PC-9 (cell line): ENCODE results near the gene KCNS1. TPM values are rescaled to one million over a fixed set of nuclear protein-coding genes. Genes with fewer than 3 reads are reported as not detected.
A peak's percentile ranks its signal among the peaks of the same experiment; 100 is the strongest.

Experiments used
- BruUV-seq: library from RNA; stranded (reverse); fragments of 400-500 nt; replicated peaks from 2 replicates; lab custom pipeline; 2021; lab: Mats Ljungman, UMichigan
- CTCF ChIA-PET: fragments of 300-600 bp; sonication (Branson Sonifier 250); formaldehyde crosslinking; loops from one replicate; lab custom pipeline; 2022; ENCODE audit warnings: antibody characterized with exemption; lab: Charles Lee
- POLR2A ChIA-PET: fragments of 300-600 bp; sonication (Branson Sonifier 250); formaldehyde crosslinking; loops from one replicate; lab custom pipeline; 2022; ENCODE audit warnings: antibody characterized with exemption; ENCODE audit not compliant: unreplicated experiment; lab: Charles Lee
- DNase-seq, 2 experiments: peaks; one replicate each; pipeline versions ENCODE4 v3.0.0 to v3.0.0-alpha.2; 2015 to 2022; ENCODE audit warnings: mixed read lengths in 1 of 2
- H2AFZ ChIP-seq: fragments of 200-600 bp; sonication (generic); 2 replicates; pipeline ENCODE4 v1.8.1; 2017; ENCODE audit warnings: antibody characterized with exemption
- H3F3A ChIP-seq: fragments of 200-600 bp; sonication (generic); 2 replicates; pipeline ENCODE4 v1.8.1; 2017; ENCODE audit warnings: antibody characterized with exemption, mild to moderate bottlenecking, low read depth; ENCODE audit not compliant: insufficient read depth
- H3K27ac ChIP-seq: fragments of 200-600 bp; sonication (generic); 2 replicates; pipeline ENCODE4 v1.6.1; 2016; ENCODE audit warnings: mixed run types
- H3K27me3 ChIP-seq: fragments of 200-600 bp; sonication (generic); 2 replicates; pipeline ENCODE4 v1.6.1; 2016; ENCODE audit warnings: low read depth, mixed run types; ENCODE audit not compliant: insufficient read depth
- H3K36me3 ChIP-seq: fragments of 200-600 bp; sonication (generic); 2 replicates; pipeline ENCODE4 v1.6.1; 2016; ENCODE audit warnings: low read depth, mixed run types
- H3K4me1 ChIP-seq: fragments of 200-600 bp; sonication (generic); replicated peaks from 2 replicates; pipeline ENCODE4 v1.6.1; 2016; ENCODE audit warnings: mixed run types; ENCODE audit not compliant: insufficient read depth
- H3K4me2 ChIP-seq: fragments of 200-600 bp; sonication (generic); 2 replicates; pipeline ENCODE4 v1.6.1; 2017; ENCODE audit warnings: mixed run types
- H3K4me3 ChIP-seq: fragments of 200-600 bp; sonication (generic); 2 replicates; pipeline ENCODE4 v1.6.1; 2016; ENCODE audit warnings: mixed run types
- H3K79me2 ChIP-seq: fragments of 200-600 bp; sonication (generic); 2 replicates; pipeline ENCODE4 v1.6.1; 2017; ENCODE audit warnings: low read depth, mixed run types
- H3K9me2 ChIP-seq: fragments of 200-600 bp; sonication (generic); 2 replicates; pipeline ENCODE4 v1.8.1; 2017; ENCODE audit warnings: mild to moderate bottlenecking; ENCODE audit not compliant: insufficient read depth
- H3K9me3 ChIP-seq: fragments of 200-600 bp; sonication (generic); 2 replicates; pipeline ENCODE4 v1.8.1; 2016; ENCODE audit warnings: low read depth; ENCODE audit not compliant: insufficient read depth
- H4K20me1 ChIP-seq: fragments of 200-600 bp; sonication (generic); 2 replicates; pipeline ENCODE4 v1.8.1; 2017; ENCODE audit not compliant: insufficient read depth
- EZH2 ChIP-seq: fragments of 200-600 bp; sonication (generic); IDR thresholded peaks from 2 replicates; pipeline ENCODE4 v1.8.0; 2017; ENCODE audit warnings: antibody characterized with exemption, low read depth
- intact Hi-C: fragments of 100-400 bp; cut with micrococcal nuclease; formaldehyde crosslinking; loops from one replicate; pipeline ENCODE4 v1.10.0; 2022; ENCODE audit not compliant: unreplicated experiment
- total RNA-seq: library from RNA; stranded (reverse); gene quantifications from 2 replicates; pipeline ENCODE4 v1.2.3, GENCODE V29; 2021
- TF ChIP-seq, protein P1 (sequence below): fragments of 200-600 bp; sonication (generic); conservative IDR thresholded peaks from 2 replicates; pipeline ENCODE4 v1.6.1; 2017; ENCODE audit warnings: mixed run types, antibody characterized with exemption, mild to moderate bottlenecking, moderate library complexity

KCNS1 gene
- total RNA-seq, 1 experiment from 2014 or later: 0.15 TPM

GRCh38 chr20:45088247-45088646 is 12.7 kb downstream of the KCNS1 start:
- H2AFZ ChIP-seq: no peak overlapping the region
- H3K9me2 ChIP-seq: no peaks in the 10 kb centered on the region
- peaks cover 14% of the 10 kb centered on the region for H3K4me1 ChIP-seq
- POLR2A ChIA-PET: no interaction called here
- BruUV-seq: no TSS peak
- TF ChIP-seq, protein P1, sequence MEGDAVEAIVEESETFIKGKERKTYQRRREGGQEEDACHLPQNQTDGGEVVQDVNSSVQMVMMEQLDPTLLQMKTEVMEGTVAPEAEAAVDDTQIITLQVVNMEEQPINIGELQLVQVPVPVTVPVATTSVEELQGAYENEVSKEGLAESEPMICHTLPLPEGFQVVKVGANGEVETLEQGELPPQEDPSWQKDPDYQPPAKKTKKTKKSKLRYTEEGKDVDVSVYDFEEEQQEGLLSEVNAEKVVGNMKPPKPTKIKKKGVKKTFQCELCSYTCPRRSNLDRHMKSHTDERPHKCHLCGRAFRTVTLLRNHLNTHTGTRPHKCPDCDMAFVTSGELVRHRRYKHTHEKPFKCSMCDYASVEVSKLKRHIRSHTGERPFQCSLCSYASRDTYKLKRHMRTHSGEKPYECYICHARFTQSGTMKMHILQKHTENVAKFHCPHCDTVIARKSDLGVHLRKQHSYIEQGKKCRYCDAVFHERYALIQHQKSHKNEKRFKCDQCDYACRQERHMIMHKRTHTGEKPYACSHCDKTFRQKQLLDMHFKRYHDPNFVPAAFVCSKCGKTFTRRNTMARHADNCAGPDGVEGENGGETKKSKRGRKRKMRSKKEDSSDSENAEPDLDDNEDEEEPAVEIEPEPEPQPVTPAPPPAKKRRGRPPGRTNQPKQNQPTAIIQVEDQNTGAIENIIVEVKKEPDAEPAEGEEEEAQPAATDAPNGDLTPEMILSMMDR: no peak
- TF ChIP-seq EZH2: no peak
- CTCF ChIA-PET: no interaction called here
- H4K20me1 ChIP-seq: no peaks in the 10 kb centered on the region
- H3K4me3 ChIP-seq: no peak overlapping the region
- no peaks in the 10 kb centered on the region; the same call in none of the 2 replicates for H3F3A ChIP-seq
- no peaks in the 10 kb centered on the region for H3K36me3 ChIP-seq
- H3K27ac ChIP-seq: peak overlapping the region; percentile 41
- H3K27me3 ChIP-seq: no peaks in the 10 kb centered on the region
- peak overlapping the region; percentile 23 for H3K4me2 ChIP-seq
- no peaks in the 10 kb centered on the region for H3K79me2 ChIP-seq
- DNase-seq: peak in 1 of 2 experiments; percentile 78
- intact Hi-C loops: no loop called here
- H3K9me3 ChIP-seq: no peaks in the 10 kb centered on the region

GRCh38 chr20:45087814-45088213 is 13.1 kb downstream of the KCNS1 start:
- Histone ChIP-seq H3K36me3 (no peaks in the 10 kb centered on the region), H3K4me1 (peaks cover 14% of the 10 kb centered on the region), H3K9me2 (no peaks in the 10 kb centered on the region), H3K9me3 (no peaks in the 10 kb centered on the region), H3K79me2 (no peaks in the 10 kb centered on the region), H3K27me3 (no peaks in the 10 kb centered on the region), H3K27ac (peak overlapping the region; percentile 35), H3F3A (no peaks in the 10 kb centered on the region; the same call in none of the 2 replicates), H3K4me3 (no peak overlapping the region), H3K4me2 (peak overlapping the region; percentile 23), H4K20me1 (no peaks in the 10 kb centered on the region), H2AFZ (no peak overlapping the region)
- BruUV-seq: no TSS peak
- TF ChIP-seq EZH2: no peak
- TF ChIP-seq, protein P1: no peak
- intact Hi-C loops: no loop called here
- POLR2A ChIA-PET: no interaction called here
- DNase-seq: peak in 1 of 2 experiments; percentile 27
- CTCF ChIA-PET: no interaction called here

DNA sequence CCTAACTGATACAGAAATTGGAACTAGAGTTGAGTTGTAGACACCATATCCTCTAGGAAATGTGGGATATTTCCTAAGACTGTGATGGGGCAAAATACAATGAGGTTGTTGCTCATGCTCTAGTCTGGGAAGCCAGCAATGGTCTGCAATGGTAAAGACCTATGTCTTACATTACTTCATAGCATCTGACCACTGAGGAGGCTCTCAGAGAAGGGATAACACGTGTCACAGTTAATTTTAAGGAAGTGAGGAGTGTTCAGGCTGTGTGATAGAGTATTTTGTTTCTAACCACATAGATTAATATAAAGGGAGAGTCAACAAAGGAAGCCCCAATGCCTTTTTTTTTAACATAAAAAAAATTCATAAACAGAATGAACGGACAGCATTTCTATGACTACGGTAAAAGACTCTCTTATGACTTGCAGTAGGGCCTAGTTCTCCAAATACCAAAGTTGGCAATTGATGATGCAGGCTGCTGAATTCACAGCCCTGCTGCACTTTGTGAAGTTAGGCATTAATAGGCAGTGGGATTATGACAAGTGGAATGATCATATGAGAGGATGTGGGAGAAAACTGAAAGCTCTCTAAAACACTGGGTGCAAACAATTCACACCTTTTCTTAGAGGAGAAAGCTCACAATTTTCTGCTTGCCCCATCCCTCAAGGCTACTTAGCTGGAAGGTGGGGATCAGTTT is 13.7 kb downstream of the KCNS1 start:
- Histone ChIP-seq H3K9me3 (no peaks in the 10 kb centered on the region), H3K4me1 (peaks cover 14% of the 10 kb centered on the region), H3K79me2 (no peaks in the 10 kb centered on the region), H2AFZ (no peak overlapping the region), H3K4me3 (no peak overlapping the region), H3K27me3 (no peaks in the 10 kb centered on the region), H3K4me2 (peak overlapping the region; percentile 23; the same call in 1 of the 2 replicates), H3F3A (no peaks in the 10 kb centered on the region; the same call in none of the 2 replicates), H3K36me3 (no peaks in the 10 kb centered on the region), H4K20me1 (no peaks in the 10 kb centered on the region), H3K9me2 (no peaks in the 10 kb centered on the region), H3K27ac (peak overlapping the region; percentile 35)
- intact Hi-C loops: no loop called here
- DNase-seq: peak in 1 of 2 experiments; percentile 10
- ChIA-PET CTCF (no interaction called here), POLR2A (no interaction called here)
- BruUV-seq: no TSS peak
- TF ChIP-seq, protein P1: no peak
